HL-60 (cell line): ENCODE measurements around the gene WDR59.

Source experiments
- DNase-seq, 2 experiments: peaks; one replicate each; pipeline ENCODE4 v3.0.0-alpha.2; 2010 to 2020; ENCODE audit warnings: low read depth in 1 of 2, low spot score in 1 of 2
- H3K27ac ChIP-seq: fragments of 250-450 bp; sonication (Bioruptor Pico); replicated peaks from 2 replicates; pipeline ENCODE4 v1.5.1; 2020; ENCODE audit warnings: mild to moderate bottlenecking, moderate library complexity
- H3K27me3 ChIP-seq: fragments of 250-450 bp; sonication (Bioruptor Pico); 2 replicates; pipeline ENCODE4 v1.5.1; 2021; ENCODE audit warnings: mild to moderate bottlenecking, moderate library complexity; ENCODE audit not compliant: insufficient read depth, poor library complexity, severe bottlenecking
- H3K4me3 ChIP-seq: replicated peaks from 2 replicates; pipeline ENCODE4 v1.5.1; 2011; ENCODE audit warnings: mild to moderate bottlenecking, control low read depth, low read length; ENCODE audit not compliant: insufficient read depth
- CTCF ChIP-seq: IDR thresholded peaks from one replicate; pipeline ENCODE4 v1.5.1; 2011; ENCODE audit warnings: low read length, control low read depth, inconsistent platforms; ENCODE audit not compliant: insufficient read depth
- GABPA ChIP-seq: IDR thresholded peaks from 2 replicates; pipeline ENCODE4 v1.6.1; 2012; ENCODE audit warnings: low read depth
- POLR2AphosphoS5 ChIP-seq: IDR thresholded peaks from 2 replicates; pipeline ENCODE4 v1.6.1; 2012; ENCODE audit warnings: low read depth
- REST ChIP-seq: IDR thresholded peaks from 2 replicates; pipeline ENCODE4 v1.6.1; 2012; ENCODE audit warnings: low read depth; ENCODE audit not compliant: insufficient replicate concordance
- SPI1 ChIP-seq: IDR thresholded peaks from 2 replicates; pipeline ENCODE4 v1.6.1; 2012; ENCODE audit warnings: low read depth, mild to moderate bottlenecking, borderline replicate concordance

The WDR59 gene

DNA sequence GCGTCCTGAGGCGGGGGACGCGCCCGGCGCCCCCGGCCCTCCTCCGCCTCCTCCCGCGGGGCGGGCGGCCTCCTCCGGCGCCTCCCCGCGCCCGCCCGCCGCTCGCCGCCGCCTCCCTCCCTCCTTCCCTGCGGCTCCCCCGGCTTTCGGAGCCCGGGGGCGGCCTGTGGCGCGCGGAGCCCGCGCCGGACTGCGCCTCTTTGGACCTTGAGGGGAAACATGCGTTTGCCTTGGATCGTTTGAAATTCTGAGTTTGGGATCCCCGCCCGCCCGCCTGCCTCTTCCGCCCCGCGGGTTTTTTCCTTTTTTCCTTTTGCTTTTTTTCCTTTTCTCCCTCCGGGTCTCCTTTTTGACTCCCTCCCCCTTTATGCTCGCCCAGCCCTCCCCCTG lies 14.3 kb upstream of the WDR59 start:
- DNase-seq, result no peak
- H3K4me3 ChIP-seq, result peak overlapping the region; percentile 71
- TF ChIP-seq GABPA, result no peak
- TF ChIP-seq REST, result no peak
- TF ChIP-seq CTCF, result no peak
- no peak for TF ChIP-seq SPI1
- TF ChIP-seq POLR2AphosphoS5, result no peak
- no peaks in the 10 kb centered on the region for H3K27me3 ChIP-seq
- H3K27ac ChIP-seq, result peak overlapping the region; percentile 68

DNA sequence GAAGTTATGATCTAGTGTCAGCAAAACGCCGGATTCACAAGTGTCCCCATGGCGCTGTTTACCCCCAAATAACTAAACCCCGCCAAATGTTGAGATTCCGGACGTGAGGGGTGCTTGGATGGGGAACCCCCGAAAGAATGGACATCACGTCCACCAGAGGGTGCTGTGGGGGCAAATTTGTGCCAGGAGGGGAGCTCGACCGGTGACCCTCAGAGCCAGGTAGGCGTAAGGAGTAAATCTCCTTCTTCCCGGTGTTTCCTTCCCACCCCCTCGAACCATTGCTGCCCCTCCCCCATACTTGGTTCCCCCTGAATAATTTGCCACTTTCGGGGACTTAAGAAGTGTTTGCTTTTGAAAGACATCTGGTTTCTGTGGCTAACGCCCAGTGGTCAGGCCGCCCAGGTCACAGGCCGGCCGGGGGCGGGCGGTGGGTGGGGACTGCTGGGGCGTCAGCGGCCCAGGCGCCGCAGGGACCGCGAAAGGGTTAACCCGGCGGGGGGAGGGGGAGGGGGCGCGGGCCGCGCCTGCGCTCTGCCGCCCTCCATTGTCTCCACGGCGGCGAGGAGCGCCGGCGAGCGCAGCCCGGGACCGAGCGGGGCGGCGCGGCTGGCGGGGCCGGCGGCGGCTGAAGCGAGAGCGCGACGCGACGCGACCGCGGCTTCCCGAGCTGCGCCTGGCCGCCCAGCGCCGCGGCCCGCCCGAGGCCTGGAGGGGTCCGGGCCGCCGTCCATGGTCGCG lies 13.7 kb upstream of the WDR59 start, which contains the start of gene ZNRF1:
ZNRF1 (plus strand) TSS at position 544 of the 738 bp plus-strand sequence. CDS start 648 bp downstream, outside the sequence.
- DNase-seq, result peak; percentile 45 to 78
- Histone ChIP-seq H3K27ac (peak within 1 kb of the TSS; percentile 72), H3K27me3 (no peaks in the 10 kb centered on the region), H3K4me3 (peak within 1 kb of the TSS; percentile 71)
- TF ChIP-seq POLR2AphosphoS5, result no peak
- TF ChIP-seq CTCF, result peak; percentile 47

DNA sequence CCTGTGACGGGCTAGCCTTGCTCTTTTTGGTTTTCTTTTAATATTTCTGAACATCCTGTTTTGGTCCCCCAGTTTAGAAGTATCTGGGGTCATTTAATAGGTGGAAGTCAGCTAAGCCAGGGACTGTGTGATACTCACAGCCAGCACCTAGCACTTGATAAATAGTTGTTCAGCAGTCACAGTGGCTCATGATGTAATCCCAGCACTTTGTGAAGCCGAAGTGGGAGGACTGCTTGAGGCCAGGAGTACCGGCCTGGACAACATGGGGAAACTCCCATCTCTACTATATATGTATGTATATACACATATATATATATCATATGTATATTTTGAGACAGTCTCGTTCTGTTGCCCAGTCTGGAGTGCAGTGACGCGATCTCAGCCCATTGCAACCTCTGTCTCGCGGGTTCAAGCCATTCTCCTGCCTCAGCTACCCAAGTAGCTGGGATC lies 12.1 kb upstream of the WDR59 start:
- Histone ChIP-seq H3K27me3 (no peaks in the 10 kb centered on the region), H3K27ac (no peak overlapping the region), H3K4me3 (no peak overlapping the region)
- TF ChIP-seq SPI1 (no peak), GABPA (no peak), CTCF (no peak), POLR2AphosphoS5 (no peak), REST (no peak)
- no peak for DNase-seq

DNA sequence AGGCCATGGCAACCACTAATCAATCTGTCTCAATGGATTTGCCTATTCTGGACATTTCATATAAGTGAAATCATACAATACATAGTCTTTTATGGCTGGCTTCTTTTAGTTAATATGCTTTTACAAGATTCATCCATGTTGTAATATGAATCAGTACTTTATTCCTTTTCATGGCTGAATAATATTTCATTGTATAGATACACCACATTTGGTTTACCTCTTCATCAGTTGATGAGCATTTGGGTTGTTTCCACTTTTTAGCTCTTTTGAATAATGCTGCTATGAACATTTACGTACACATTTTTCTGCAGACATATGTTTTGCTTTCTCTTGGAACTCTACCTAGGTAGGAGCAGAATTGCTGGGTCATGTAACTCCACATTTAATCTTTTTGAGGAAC lies 11.1 kb upstream of the WDR59 start:
- Histone ChIP-seq H3K27me3 (no peaks in the 10 kb centered on the region), H3K27ac (no peak overlapping the region), H3K4me3 (no peak overlapping the region)
- TF ChIP-seq REST (no peak), CTCF (no peak), POLR2AphosphoS5 (no peak), GABPA (no peak), SPI1 (no peak)
- no peak for DNase-seq
